AG09319 (cell line): ENCODE results near the gene ERCC3.
"Not testable (repeated sequence)": the region's sequence is repeated elsewhere in the genome, so short reads cannot be mapped to it uniquely, and the experiment has no call there.

Experiments used
- DNase-seq: peaks from one replicate; pipeline ENCODE4 v3.0.0-alpha.2; 2010; ENCODE audit warnings: low read depth; ENCODE audit errors: extremely low read depth
- TF ChIP-seq, protein P1 (sequence below): IDR thresholded peaks from 2 replicates; pipeline ENCODE4 v1.5.1; 2011; ENCODE audit warnings: low read depth, mild to moderate bottlenecking, inconsistent platforms, low read length, moderate library complexity

ERCC3 gene

DNA sequence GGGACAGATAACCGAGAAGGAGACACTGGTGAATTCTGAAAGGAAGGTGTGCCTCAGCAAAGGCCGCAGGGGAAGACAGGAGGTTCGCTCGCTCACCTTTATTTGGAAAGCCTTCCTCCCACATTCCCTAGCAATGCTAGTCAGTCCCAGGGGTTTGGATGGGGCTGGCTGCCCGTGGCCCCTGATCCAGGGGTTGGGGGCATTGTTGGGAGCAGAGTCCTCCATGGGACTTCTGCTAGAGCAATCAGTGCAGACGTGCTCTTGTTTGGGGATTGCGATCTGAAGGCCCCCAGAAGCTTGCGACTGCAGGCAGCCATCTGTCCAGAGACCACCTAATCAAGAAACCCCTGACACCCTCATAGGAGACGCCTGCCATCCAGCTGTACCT is 67.8 kb downstream of the ERCC3 start:
- no peak for DNase-seq
- TF ChIP-seq, protein P1, sequence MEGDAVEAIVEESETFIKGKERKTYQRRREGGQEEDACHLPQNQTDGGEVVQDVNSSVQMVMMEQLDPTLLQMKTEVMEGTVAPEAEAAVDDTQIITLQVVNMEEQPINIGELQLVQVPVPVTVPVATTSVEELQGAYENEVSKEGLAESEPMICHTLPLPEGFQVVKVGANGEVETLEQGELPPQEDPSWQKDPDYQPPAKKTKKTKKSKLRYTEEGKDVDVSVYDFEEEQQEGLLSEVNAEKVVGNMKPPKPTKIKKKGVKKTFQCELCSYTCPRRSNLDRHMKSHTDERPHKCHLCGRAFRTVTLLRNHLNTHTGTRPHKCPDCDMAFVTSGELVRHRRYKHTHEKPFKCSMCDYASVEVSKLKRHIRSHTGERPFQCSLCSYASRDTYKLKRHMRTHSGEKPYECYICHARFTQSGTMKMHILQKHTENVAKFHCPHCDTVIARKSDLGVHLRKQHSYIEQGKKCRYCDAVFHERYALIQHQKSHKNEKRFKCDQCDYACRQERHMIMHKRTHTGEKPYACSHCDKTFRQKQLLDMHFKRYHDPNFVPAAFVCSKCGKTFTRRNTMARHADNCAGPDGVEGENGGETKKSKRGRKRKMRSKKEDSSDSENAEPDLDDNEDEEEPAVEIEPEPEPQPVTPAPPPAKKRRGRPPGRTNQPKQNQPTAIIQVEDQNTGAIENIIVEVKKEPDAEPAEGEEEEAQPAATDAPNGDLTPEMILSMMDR, result no peak

DNA sequence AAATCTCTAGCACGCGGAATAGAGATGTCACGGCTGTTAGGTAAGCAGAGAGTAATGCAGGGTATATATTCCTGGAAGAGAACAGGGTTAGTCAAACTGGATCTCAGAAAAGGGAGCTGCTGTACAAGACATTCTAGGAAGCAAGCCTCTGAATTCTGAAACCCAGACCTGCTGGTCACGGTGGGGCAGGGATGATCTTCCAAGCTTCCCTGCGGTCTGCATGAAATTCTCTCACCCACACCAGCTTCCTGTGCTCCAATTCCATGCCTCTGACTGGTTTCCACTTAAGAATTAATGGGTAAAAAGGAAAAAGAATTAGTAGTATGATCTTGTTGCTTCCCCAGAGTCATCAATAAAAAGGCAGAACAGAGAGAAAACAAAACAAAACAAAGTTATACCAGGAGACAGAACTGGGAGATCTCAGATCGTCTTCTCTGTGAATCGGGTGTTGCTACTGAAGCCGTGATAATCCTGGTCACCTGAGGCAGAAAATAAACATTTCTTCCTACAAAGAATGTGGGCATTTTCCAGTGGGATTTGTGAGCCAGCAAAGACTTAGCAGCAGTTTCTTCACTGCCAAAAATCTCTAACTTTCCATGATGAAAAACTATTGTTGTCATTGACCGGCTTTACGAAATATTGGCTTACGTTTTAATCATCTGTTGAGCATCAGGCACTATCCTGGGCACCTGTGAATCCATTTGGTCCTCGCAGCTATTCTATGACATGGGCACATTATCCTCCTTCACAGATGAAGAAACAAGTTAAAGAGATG is 68.6 kb downstream of the ERCC3 start:
- TF ChIP-seq, protein P1, result no peak
- no peak for DNase-seq

DNA sequence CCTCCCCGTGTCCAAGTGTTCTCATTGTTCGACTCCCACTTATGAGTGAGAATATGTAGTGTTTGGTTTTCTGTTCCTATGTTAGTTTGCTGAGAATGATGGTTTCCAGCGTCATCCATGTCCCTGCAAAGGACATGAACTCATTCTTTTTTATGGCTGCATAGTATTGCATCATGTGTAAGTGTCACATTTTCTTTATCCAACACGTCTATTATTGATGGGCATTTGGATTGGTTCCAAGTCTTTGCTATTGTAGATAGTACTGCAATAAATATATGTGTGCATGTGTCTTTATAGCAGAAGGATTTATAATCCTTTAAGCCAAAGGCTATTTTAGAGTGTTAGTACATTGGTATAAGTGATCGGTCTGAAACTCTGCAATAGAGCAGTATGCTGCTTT is 69.8 kb downstream of the ERCC3 start:
- DNase-seq, result not testable (repeated sequence)

GRCh38 chr2:127220768-127221527 is 73.0 kb downstream of the ERCC3 start:
- TF ChIP-seq, protein P1, result no peak
- DNase-seq, result no peak

GRCh38 chr2:127220102-127220767 is 73.7 kb downstream of the ERCC3 start, which contains the start of gene CYP27C1:
TSS of gene CYP27C1 (minus strand) at chr2:127220299. CDS start at chr2:127220270, 29 bp downstream.
- DNase-seq, result no peak
- TF ChIP-seq, protein P1, result no peak

GRCh38 chr2:127219171-127220070 is 74.5 kb downstream of the ERCC3 start:
- DNase-seq, result no peak
- TF ChIP-seq, protein P1, result no peak

GRCh38 chr2:127218812-127219170 is 75.2 kb downstream of the ERCC3 start:
- TF ChIP-seq, protein P1, result no peak
- no peak for DNase-seq
